CD4-positive, alpha-beta T cell (primary cell): Measurements from ENCODE around the gene CNGA1. TPM values are rescaled to one million over a fixed set of nuclear protein-coding genes. Genes with fewer than 3 reads are reported as not detected.

Experiments used
- ATAC-seq: fragments of 200-7000 bp; cut with Tn5 transposase; one replicate; pipeline ENCODE4 v1.10.0; 2022; ENCODE audit warnings: mild to moderate bottlenecking; ENCODE audit not compliant: poor library complexity
- CTCF ChIA-PET: fragments of 350-600 bp; sonication (Branson Sonifier 250); formaldehyde crosslinking; loops from one replicate; lab custom pipeline; 2021; ENCODE audit warnings: antibody characterized with exemption, inconsistent platforms; lab: Charles Lee
- POLR2A ChIA-PET: fragments of 350-600 bp; sonication (Branson Sonifier 250); formaldehyde crosslinking; loops from one replicate; lab custom pipeline; 2021; ENCODE audit warnings: antibody characterized with exemption, inconsistent platforms; lab: Charles Lee
- DNase-seq, 14 experiments: peaks; one replicate each; pipeline ENCODE4 v3.0.0-alpha.2; 2013 to 2020; ENCODE audit warnings: mixed read lengths in 2 of 14
- H3K27ac ChIP-seq, 2 donors: one replicate each; pipeline versions ENCODE4 v1.5.1 to v1.7.0; 2013; ENCODE audit warnings: low read length in 2 of 2, low read depth in 1 of 2, mild to moderate bottlenecking in 1 of 2
- H3K27me3 ChIP-seq, 2 experiments: 1 replicate in 1 of 2; 2 replicates in 1 of 2; pipeline versions ENCODE4 v1.6.1 to v1.7.0; 2013; ENCODE audit warnings: low read length in 2 of 2, control low read depth in 1 of 2, mild to moderate bottlenecking in 1 of 2, moderate library complexity in 1 of 2; ENCODE audit not compliant: insufficient read depth in 2 of 2, control insufficient read depth in 1 of 2
- H3K36me3 ChIP-seq: one replicate; pipeline ENCODE4 v1.6.1; 2013; ENCODE audit warnings: low read length, control low read depth; ENCODE audit not compliant: insufficient read depth
- H3K4me1 ChIP-seq: one replicate; pipeline ENCODE4 v1.6.1; 2013; ENCODE audit warnings: low read length, control low read depth; ENCODE audit not compliant: insufficient read depth
- H3K4me3 ChIP-seq: one replicate; pipeline ENCODE4 v1.5.1; 2013; ENCODE audit warnings: mild to moderate bottlenecking, low read length, moderate library complexity
- H3K9me3 ChIP-seq, 2 experiments: 1 replicate in 1 of 2; 2 replicates in 1 of 2; pipeline versions ENCODE4 v1.6.1 to v1.7.0; 2013; ENCODE audit warnings: low read length in 2 of 2, mild to moderate bottlenecking in 2 of 2, control low read depth in 1 of 2, moderate library complexity in 1 of 2; ENCODE audit not compliant: control insufficient read depth in 1 of 2, insufficient read depth in 1 of 2
- H3K27ac Mint-ChIP-seq: one replicate; pipeline ENCODE4 v1.8.0; 2020; ENCODE audit warnings: mixed read lengths
- H3K27me3 Mint-ChIP-seq: one replicate; pipeline ENCODE4 v1.8.0; 2021; ENCODE audit warnings: mixed read lengths
- H3K36me3 Mint-ChIP-seq: one replicate; pipeline ENCODE4 v1.8.0; 2021; ENCODE audit warnings: low read depth, mixed read lengths
- H3K4me1 Mint-ChIP-seq: one replicate; pipeline ENCODE4 v1.8.0; 2021; ENCODE audit warnings: low read depth, mixed read lengths
- H3K4me3 Mint-ChIP-seq: one replicate; pipeline ENCODE4 v1.8.0; 2020; ENCODE audit warnings: mild to moderate bottlenecking, mixed read lengths
- H3K9me3 Mint-ChIP-seq: one replicate; pipeline ENCODE4 v1.8.0; 2020; ENCODE audit warnings: mixed read lengths
- CTCF ChIP-seq: fragments of 200-600 bp; IDR thresholded peaks from one replicate; pipeline ENCODE4 v1.8.0; 2022; ENCODE audit warnings: antibody characterized with exemption, mild to moderate bottlenecking
- intact Hi-C, 2 experiments: fragments of 100-400 bp; cut with DNase I in 1 of 2; cut with micrococcal nuclease in 1 of 2; formaldehyde crosslinking; loops; one replicate each; pipeline versions ENCODE4 v1.15.1 to v1.9.0; 2023 to 2025; cut with DNase I, micrococcal nuclease
- total RNA-seq, 174 experiments: library from RNA in 2 of 174; stranded (reverse) in 2 of 174; gene quantifications; one replicate each; pipeline ENCODE4 v1.2.3 and lab custom pipeline; 2021 to 2026

Gene CNGA1
- total RNA-seq, 2 experiments from 2014 or later = not detected

GRCh38 chr4:47990145-47990544 is 26.3 kb downstream of the CNGA1 start:
- peaks cover 9% of the 10 kb centered on the region for H3K4me1 Mint-ChIP-seq
- H3K27me3 Mint-ChIP-seq = peaks cover 9% of the 10 kb centered on the region
- ChIA-PET CTCF (no interaction called here), POLR2A (interaction anchor here (0.6 kb wide), 1 partner anchor 407 kb away, joined by 3 read pairs; no protein-coding TSS in a partner anchor)
- peaks cover 5 to 12% of the 10 kb centered on the region in 2 experiments for H3K9me3 ChIP-seq
- intact Hi-C loops = no loop called here
- H3K4me3 Mint-ChIP-seq = no peak overlapping the region
- peaks cover 9% of the 10 kb centered on the region for H3K9me3 Mint-ChIP-seq
- no peaks in the 10 kb centered on the region for H3K36me3 ChIP-seq
- no peak overlapping the region for H3K27ac ChIP-seq
- H3K36me3 Mint-ChIP-seq = peaks cover 6% of the 10 kb centered on the region
- H3K4me1 ChIP-seq = no peaks in the 10 kb centered on the region
- H3K4me3 ChIP-seq = no peak overlapping the region
- ATAC-seq (no peak), DNase-seq (no peak)
- no peak for TF ChIP-seq CTCF
- H3K27ac Mint-ChIP-seq = no peak overlapping the region
- no peaks in the 10 kb centered on the region for H3K27me3 ChIP-seq

- Histone ChIP-seq H3K4me3 (no peak overlapping the region), H3K27me3 (no peaks in the 10 kb centered on the region), H3K27ac (no peak overlapping the region), H3K4me1 (no peaks in the 10 kb centered on the region), H3K9me3 (no peaks in the 10 kb centered on the region), H3K36me3 (no peaks in the 10 kb centered on the region)
- DNase-seq (no peak), ATAC-seq (no peak)
- Mint-ChIP-seq H3K4me1 (no peaks in the 10 kb centered on the region), H3K36me3 (no peaks in the 10 kb centered on the region), H3K27me3 (peaks cover 11% of the 10 kb centered on the region), H3K9me3 (peaks cover 3% of the 10 kb centered on the region), H3K4me3 (no peak overlapping the region), H3K27ac (no peak overlapping the region)
- no peak for TF ChIP-seq CTCF
- intact Hi-C loops = no loop called here
- CTCF ChIA-PET = no interaction called here
- POLR2A ChIA-PET = no interaction called here
These were observed 41.9 kb downstream of the CNGA1 start for GRCh38 chr4:47974566-47974965.

GRCh38 chr4:47972721-47973120 is 43.8 kb downstream of the CNGA1 start:
- H3K4me3 ChIP-seq = no peak overlapping the region
- CTCF ChIA-PET = no interaction called here
- no peaks in the 10 kb centered on the region for H3K36me3 Mint-ChIP-seq
- intact Hi-C loops = no loop called here
- H3K27me3 ChIP-seq = no peaks in the 10 kb centered on the region
- no peaks in the 10 kb centered on the region for H3K4me1 Mint-ChIP-seq
- ATAC-seq (no peak), DNase-seq (no peak)
- H3K27ac Mint-ChIP-seq = no peak overlapping the region
- H3K4me3 Mint-ChIP-seq = no peak overlapping the region
- no peak overlapping the region for H3K27ac ChIP-seq
- POLR2A ChIA-PET = no interaction called here
- H3K9me3 Mint-ChIP-seq = peaks cover 3% of the 10 kb centered on the region
- TF ChIP-seq CTCF = no peak
- H3K9me3 ChIP-seq = no peaks in the 10 kb centered on the region
- H3K4me1 ChIP-seq = no peaks in the 10 kb centered on the region
- H3K36me3 ChIP-seq = no peaks in the 10 kb centered on the region
- peaks cover 16% of the 10 kb centered on the region for H3K27me3 Mint-ChIP-seq
